ENCODE data around the gene LRRFIP2.
A peak's percentile ranks its signal among the peaks of the same experiment; 100 is the strongest.

Gene LRRFIP2

DNA sequence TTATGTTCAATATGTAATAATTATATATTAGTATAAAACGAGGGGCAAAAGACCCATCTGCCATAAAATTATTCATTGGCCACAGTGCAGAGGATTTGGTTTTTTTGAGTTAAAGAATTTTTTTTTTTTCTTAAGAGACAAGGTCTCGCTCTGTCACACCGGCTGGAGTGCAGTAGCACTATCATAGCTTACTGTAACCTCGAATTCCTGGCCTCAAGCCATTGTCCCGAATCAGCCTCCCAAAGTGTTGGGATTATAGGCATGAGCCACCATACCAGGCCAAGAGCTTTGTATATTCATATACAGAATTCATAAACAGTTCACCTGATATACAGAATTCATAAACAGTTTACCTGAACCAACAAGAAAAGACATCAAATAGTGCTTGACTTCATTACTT is 20.2 kb upstream of the LRRFIP2 start:
- Histone ChIP-seq H4K20me1 (no peaks in the 10 kb centered on the region), H3K4me3 (no peak overlapping the region), H3K9me3 (0 out of 2 replicates have a peak, but pooled peaks cover 6% of the 10 kb centered on the region), H3K4me1 (no peaks in the 10 kb centered on the region), H3K27me3 (no peaks in the 10 kb centered on the region), H3K36me3 (no peaks in the 10 kb centered on the region), H3K9ac (no peak overlapping the region), H3K4me2 (no peak overlapping the region), H3K27ac (no peak overlapping the region)
- no peak for TF ChIP-seq Cebpa-rat (IDR thresholded peaks at IDR 0.05)

DNA sequence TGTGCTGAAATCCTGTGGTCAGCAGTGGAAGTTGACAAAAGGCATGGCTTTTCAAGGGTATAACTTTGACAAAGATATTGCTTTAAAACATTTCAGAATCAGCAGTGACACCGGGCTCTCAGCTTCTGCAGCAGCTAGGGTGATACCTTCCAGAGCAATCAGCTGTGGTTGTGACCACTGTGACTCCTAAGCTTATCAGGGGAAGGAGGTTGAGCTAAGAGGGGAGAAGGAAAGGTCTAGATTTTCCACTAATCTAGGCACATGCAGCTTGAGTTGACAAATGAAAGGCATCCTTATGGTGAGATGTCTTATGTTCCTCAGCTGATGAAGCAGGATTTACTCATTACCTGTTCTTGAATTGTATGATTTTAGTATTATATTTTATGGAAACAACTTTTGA is 16.3 kb upstream of the LRRFIP2 start:
- H3K4me2 ChIP-seq = no peak overlapping the region
- no peaks in the 10 kb centered on the region for H3K4me1 ChIP-seq
- H3K9me3 ChIP-seq = 0 out of 2 replicates have a peak, but pooled peaks cover 6% of the 10 kb centered on the region
- no peak overlapping the region for H3K9ac ChIP-seq
- no peaks in the 10 kb centered on the region for H3K27me3 ChIP-seq
- no peak overlapping the region for H3K27ac ChIP-seq
- H4K20me1 ChIP-seq = no peaks in the 10 kb centered on the region
- no peak for TF ChIP-seq Cebpa-rat (IDR thresholded peaks at IDR 0.05)
- H3K4me3 ChIP-seq = no peak overlapping the region
- H3K36me3 ChIP-seq = no peaks in the 10 kb centered on the region

DNA sequence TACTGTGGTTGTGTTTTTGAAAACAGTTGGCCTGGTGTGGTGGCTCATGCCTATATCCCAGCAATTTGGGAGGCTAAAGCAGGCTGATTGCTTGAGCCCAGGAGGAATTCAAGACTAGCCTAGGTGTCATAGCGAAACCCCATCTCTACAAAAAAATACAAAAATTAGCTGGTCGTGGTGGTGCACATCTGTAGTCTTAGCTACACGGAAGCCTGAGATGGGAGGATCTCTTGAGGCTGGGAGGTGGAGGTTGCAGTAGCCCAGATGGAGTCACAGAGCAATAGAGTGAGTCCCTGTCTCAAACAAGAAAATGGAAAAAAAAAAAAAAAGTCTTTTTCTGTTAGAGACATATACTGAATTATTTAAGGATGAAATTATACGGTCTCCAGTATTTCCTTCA is 14.7 kb upstream of the LRRFIP2 start:
- Histone ChIP-seq H3K4me3 (no peak overlapping the region), H3K4me2 (no peak overlapping the region), H3K9me3 (no peaks in the 10 kb centered on the region), H3K27ac (no peak overlapping the region), H3K27me3 (no peaks in the 10 kb centered on the region), H4K20me1 (no peaks in the 10 kb centered on the region), H3K4me1 (no peaks in the 10 kb centered on the region), H3K36me3 (no peaks in the 10 kb centered on the region), H3K9ac (no peak overlapping the region)
- no peak for TF ChIP-seq Cebpa-rat (IDR thresholded peaks at IDR 0.05)

DNA sequence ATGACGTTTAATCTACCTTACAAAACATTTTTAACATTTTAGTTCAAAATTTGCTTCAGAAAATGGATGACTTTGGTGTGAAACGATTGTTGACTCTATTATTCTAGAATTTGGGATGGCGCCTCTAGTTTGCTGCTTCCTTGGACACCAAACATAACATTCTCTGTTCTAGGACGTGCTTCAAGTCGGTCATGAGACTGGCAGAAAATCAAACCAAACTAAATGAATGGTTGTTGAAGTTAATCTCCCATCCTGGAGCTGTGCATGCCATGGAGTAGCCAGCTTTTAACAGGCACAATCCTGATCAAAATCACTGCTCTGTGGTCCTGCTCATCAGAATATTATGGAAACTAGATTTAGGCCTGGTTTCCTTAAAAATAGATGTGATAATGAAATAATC is 9.6 kb upstream of the LRRFIP2 start:
- peaks cover 15% of the 10 kb centered on the region for H3K4me1 ChIP-seq
- no peak overlapping the region for H3K27ac ChIP-seq
- H3K27me3 ChIP-seq = no peaks in the 10 kb centered on the region
- H4K20me1 ChIP-seq = peaks cover 7% of the 10 kb centered on the region; the same call in 1 of the 2 replicates
- H3K9ac ChIP-seq = no peak overlapping the region
- no peak for TF ChIP-seq Cebpa-rat (IDR thresholded peaks at IDR 0.05)
- H3K4me2 ChIP-seq = no peak overlapping the region
- H3K4me3 ChIP-seq = no peak overlapping the region
- H3K36me3 ChIP-seq = no peaks in the 10 kb centered on the region
- no peaks in the 10 kb centered on the region for H3K9me3 ChIP-seq

DNA sequence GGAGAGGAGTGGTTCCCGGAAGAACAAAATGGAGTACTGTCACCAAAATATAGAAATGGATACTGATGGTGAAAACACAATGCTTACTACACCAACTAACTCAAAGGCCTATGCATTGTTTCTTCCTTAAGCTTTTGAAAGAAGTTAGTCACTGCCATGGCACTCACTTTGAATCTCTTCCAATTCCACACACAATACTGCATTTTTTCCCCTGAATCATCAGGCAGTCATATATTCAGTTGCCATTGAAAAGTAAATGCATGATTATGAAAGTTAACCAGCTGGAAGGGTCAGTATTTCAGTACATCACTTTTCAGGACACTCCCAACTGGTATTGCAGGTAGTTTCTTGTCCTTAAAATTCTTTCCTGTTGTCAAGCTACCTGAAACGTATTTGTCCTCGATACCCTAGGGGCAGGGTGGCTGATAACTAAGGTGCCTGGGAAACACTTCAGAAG is 9.0 kb upstream of the LRRFIP2 start:
- H3K4me3 ChIP-seq = no peak overlapping the region

DNA sequence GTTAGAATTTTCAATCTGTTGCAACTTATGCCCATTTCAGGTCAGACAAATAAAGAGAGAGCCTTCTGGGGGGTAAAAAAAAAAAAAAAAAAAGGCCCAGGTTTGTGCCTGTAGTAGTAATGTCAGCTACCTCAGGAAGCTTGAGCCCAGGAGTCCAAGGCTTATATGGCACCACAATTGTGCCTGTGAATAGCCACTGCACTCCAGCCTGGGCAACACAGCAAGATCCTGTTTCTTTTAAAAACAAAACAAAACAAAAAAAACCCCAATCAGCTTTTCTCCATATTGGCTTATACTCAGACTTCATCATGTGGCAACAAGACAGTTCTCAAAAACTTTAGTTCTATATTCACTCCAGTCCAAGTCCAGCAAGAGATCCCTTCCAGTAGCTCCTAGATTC is 8.4 kb upstream of the LRRFIP2 start:
- no peaks in the 10 kb centered on the region for H3K27me3 ChIP-seq
- TF ChIP-seq Cebpa-rat (IDR thresholded peaks at IDR 0.05) = no peak
- no peak overlapping the region for H3K9ac ChIP-seq
- peaks cover 16% of the 10 kb centered on the region; the same call in 1 of the 2 replicates for H4K20me1 ChIP-seq
- no peaks in the 10 kb centered on the region for H3K9me3 ChIP-seq
- no peak overlapping the region for H3K4me2 ChIP-seq
- no peaks in the 10 kb centered on the region for H3K36me3 ChIP-seq
- H3K4me3 ChIP-seq = no peak overlapping the region
- peaks cover 24% of the 10 kb centered on the region for H3K4me1 ChIP-seq
- H3K27ac ChIP-seq = no peak overlapping the region

More for the DNA sequence above, 9.0 kb upstream of the LRRFIP2 start:
- H3K9ac ChIP-seq = no peak overlapping the region
- H3K27me3 ChIP-seq = no peaks in the 10 kb centered on the region
- TF ChIP-seq Cebpa-rat (IDR thresholded peaks at IDR 0.05) = no peak
- H3K27ac ChIP-seq = no peak overlapping the region
- H3K36me3 ChIP-seq = no peaks in the 10 kb centered on the region
- H3K9me3 ChIP-seq = no peaks in the 10 kb centered on the region
- H3K4me1 ChIP-seq = peaks cover 18% of the 10 kb centered on the region
- no peak overlapping the region for H3K4me2 ChIP-seq
- peaks cover 10% of the 10 kb centered on the region; the same call in 1 of the 2 replicates for H4K20me1 ChIP-seq

DNA sequence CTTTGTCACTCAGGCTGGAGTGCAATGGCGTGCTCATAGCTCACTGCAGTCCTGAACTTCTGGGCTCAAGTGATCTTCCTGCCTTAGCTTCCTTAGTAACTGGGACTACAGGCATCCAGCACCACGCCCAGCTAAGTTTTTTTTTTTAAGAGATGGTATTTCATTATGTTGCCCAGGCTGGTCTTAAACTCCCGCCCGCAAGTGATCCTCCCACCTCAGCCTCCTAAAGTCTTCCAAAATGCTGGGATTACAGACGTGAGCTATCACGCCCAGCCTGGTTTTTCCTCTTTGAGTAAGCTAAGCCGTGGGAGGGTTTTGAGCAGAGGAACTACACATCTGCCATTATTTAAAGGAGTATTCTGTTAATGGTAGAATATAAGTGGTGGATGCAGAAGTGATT is 7.4 kb upstream of the LRRFIP2 start:
- no peaks in the 10 kb centered on the region for H3K9me3 ChIP-seq
- H3K4me3 ChIP-seq = no peak overlapping the region
- H3K36me3 ChIP-seq = no peaks in the 10 kb centered on the region
- TF ChIP-seq Cebpa-rat (IDR thresholded peaks at IDR 0.05) = no peak
- H4K20me1 ChIP-seq = peaks cover 25% of the 10 kb centered on the region; the same call in 1 of the 2 replicates
- H3K27ac ChIP-seq = no peak overlapping the region
- H3K4me1 ChIP-seq = peaks cover 33% of the 10 kb centered on the region
- no peak overlapping the region for H3K4me2 ChIP-seq
- no peaks in the 10 kb centered on the region for H3K27me3 ChIP-seq
- H3K9ac ChIP-seq = no peak overlapping the region

DNA sequence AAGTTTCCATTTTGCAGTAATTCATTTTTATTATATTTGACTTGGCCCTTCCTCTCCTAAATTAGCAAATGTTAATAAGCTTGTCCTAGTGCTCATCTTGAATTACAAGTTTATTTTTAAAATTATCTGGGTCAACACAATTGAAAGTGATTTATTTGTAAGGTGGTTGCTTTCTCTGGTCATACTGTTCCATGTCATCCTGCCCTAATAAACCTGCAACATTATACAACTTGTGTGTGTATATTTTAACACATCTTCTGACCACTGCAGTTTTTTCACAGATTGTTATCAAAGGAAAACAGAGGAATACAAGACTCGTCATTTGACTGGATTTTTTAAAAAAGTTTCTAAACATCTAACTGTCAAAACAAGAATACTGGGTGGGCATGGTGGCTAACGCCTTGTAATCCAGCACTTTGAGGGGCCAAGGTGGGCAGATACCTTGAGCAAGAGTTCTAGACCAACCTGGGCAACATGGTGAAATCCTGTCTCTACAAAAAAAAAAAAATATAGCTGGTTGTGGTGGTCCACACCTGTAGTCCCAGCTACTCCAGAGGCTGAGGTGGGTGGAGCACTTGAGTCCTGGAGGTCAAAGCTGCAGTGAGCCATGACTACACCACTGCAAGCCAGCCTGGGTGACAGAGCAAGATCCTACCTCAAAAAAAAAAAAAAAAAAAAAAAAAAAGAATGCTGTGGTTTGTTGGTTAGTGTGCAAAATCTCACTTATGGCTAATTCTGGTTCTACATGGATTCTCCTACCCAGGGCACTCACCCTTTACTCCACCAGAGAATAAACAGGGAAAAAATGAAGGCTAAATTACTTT is 5.0 kb upstream of the LRRFIP2 start:
- Histone ChIP-seq H3K4me1 (peaks cover 43% of the 10 kb centered on the region), H3K4me2 (no peak overlapping the region), H3K36me3 (no peaks in the 10 kb centered on the region), H3K9ac (no peak overlapping the region), H3K9me3 (no peaks in the 10 kb centered on the region), H3K27ac (no peak overlapping the region), H3K27me3 (no peaks in the 10 kb centered on the region), H3K4me3 (no peak overlapping the region), H4K20me1 (peaks cover 40% of the 10 kb centered on the region; the same call in 1 of the 2 replicates)
- TF ChIP-seq Cebpa-rat (IDR thresholded peaks at IDR 0.05) = no peak

DNA sequence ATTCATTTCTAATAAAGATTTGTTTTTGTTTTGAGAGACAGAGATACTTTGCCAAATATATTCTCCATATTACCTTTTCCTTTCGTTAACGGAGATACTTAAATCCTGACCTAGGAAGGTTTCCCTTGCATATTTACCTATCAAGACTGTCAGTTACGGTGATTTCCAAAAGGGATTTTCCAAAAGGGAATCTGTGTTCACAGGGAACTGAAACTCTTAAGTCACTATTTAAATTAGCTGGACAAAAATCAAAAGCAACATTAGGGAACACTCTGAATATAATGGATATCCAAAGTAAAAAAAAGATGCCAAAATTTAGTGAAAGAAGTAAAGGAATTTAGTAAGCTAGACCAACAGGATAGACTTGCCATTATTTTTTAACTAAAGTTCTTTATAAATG is 576 bp downstream of the LRRFIP2 start:
- H4K20me1 ChIP-seq = peaks cover 46% of the 10 kb centered on the region; the same call in 1 of the 2 replicates
- H3K36me3 ChIP-seq = peaks cover under 1% of the 10 kb centered on the region; the same call in 1 of the 2 replicates
- H3K27ac ChIP-seq = no peak overlapping the region
- no peaks in the 10 kb centered on the region for H3K27me3 ChIP-seq
- H3K4me1 ChIP-seq = peaks cover 79% of the 10 kb centered on the region
- no peak for TF ChIP-seq Cebpa-rat (IDR thresholded peaks at IDR 0.05)
- no peaks in the 10 kb centered on the region for H3K9me3 ChIP-seq
- H3K4me3 ChIP-seq = no peak overlapping the region
- H3K9ac ChIP-seq = no peak overlapping the region
- peak overlapping the region; percentile 88; the same call in 1 of the 2 replicates for H3K4me2 ChIP-seq

DNA sequence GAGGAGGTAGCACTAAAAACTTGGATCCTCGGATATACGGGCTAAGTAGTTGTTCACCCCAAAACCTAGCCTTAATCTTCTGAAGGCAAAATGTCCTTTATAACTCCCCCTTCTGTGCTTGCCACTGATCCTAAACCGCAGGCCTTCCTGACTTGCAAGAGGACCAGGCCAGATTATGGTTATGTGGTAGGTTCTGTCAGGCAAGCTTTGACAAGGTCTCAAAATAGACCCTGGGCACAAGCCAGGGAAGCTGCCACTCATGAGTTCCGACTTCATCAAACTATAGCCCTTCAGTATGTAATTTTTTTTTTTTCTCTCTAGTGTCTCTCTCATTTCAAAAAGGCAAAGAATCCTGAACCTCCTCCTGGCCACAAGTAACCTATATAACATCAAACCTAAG is 3.2 kb downstream of the LRRFIP2 start:
- H3K4me1 ChIP-seq = peaks cover 61% of the 10 kb centered on the region

More for the DNA sequence above, 3.2 kb downstream of the LRRFIP2 start:
- H3K4me2 ChIP-seq = peak overlapping the region; percentile 76
- H3K9me3 ChIP-seq = peaks cover 13% of the 10 kb centered on the region; the same call in 1 of the 2 replicates
- peak overlapping the region; percentile 16; the same call in 1 of the 2 replicates for H3K27ac ChIP-seq
- no peak for TF ChIP-seq Cebpa-rat (IDR thresholded peaks at IDR 0.05)
- no peak overlapping the region; the same call in 1 of the 2 replicates for H3K4me3 ChIP-seq
- H4K20me1 ChIP-seq = peaks cover 28% of the 10 kb centered on the region; the same call in 1 of the 2 replicates
- H3K36me3 ChIP-seq = peaks cover 21% of the 10 kb centered on the region
- no peaks in the 10 kb centered on the region for H3K27me3 ChIP-seq
- H3K9ac ChIP-seq = peak overlapping the region; percentile 11; the same call in 1 of the 2 replicates

Measured in BLaER1 (cell line).